Activated CD4-positive, alpha-beta T cell treated with anti-CD3 and anti-CD28 coated beads, Interleukin-2, amount 50 U/mL, for 4 hours (primary cell): ENCODE results near the gene CABLES2.

ENCODE experiments used
- DNase-seq, 2 experiments: peaks; one replicate each; pipeline ENCODE4 v3.0.0-alpha.2; 2020

The CABLES2 gene

DNA sequence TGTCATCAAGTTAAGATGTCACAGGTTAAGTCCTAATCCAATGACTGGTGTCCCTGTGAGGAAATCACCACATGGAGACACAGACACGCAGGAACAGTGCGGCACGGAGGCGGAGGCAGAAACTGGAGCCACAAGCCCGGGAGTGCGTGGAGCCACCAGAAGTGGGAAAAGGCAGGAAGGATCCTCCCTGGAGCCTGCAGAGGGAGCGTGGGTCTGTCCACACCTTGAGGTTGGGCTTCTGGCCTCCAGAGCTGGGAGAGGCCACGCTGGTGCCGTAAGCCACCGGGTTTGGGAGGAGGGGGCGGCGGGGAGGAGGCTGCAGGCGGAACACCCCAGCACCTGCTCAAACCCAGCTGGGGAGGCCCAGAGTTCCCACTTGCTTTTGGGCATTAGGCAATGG is 3.8 kb downstream of the CABLES2 start:
- no peak for DNase-seq

DNA sequence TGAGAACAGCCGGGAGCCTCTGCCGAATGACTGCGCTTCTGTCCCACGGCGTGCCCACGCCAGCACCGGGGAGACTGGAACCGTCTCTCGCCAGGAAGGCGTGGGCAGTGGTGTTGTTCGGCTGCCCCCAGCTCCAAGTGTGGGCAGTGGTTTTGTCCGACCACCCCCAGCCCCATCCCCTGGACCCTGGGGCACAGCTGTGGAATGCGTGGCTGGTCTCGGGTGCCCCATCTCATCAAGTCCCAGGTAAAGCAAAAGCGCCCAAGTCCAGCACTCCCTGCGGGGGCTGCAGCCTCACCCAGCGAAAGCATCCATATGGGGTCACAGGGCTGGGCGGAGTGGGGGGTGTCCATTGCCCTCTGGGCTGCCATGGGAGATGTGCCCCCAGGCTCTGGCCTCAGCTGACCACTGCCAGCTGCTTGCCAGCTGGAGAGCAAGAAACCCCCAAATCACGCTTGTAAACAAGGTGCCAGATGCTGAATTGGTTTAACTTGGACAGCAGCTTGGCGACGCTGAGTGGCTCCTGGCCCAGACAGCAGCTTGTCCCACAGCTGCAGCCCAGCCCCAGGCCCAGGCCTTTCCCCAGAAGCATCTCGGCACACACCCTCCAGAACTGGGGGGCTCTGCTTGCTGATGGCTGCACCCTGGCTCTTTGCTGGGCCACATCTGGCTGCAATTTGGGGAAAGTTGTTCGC is 4.5 kb downstream of the CABLES2 start:
- DNase-seq, result no peak

DNA sequence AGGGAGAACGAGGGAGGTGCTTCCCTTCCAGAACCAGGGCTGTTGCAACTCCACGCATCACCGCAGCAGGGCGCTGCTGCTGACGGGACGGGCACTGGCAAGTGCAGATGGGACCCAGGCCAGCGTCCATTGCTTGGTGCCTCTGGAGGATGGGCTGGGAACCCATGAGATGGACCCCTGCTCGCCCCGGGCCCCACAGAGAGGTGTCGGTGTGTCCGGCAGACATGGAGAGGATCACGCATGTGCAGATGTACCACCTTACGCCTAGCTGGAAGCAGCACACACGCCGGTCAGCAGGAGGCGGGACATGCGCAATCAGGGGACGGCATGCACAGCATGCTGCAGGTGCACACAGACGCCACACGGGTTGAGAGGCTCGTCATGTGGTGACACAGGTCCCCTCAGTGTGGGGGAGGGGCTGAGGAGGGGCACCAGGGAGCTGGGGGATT is 5.7 kb downstream of the CABLES2 start:
- DNase-seq, result no peak

DNA sequence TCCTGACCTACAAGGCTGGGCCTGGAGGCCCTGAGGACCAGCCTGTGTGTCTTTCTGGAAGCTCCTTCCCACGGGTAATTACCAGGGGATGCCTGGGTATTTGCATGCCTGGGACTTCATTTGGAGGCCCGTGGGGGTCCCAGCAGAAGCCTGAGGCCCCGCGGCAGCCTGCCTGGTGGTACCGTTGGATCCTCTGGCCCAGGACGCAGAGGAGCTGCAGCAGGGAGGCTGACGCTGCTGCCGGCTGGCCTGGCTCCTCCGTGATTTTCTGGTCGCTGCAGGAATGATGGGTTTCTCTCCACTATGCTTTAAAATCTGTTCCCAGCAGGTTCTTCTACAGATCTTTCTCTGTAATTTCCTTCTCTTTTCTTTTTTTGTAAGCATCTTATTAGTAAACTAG is 6.5 kb downstream of the CABLES2 start:
- DNase-seq, result no peak

- DNase-seq, result no peak
Observed at GRCh38 chr20:62400021-62400420, 7.1 kb downstream of the CABLES2 start.

DNA sequence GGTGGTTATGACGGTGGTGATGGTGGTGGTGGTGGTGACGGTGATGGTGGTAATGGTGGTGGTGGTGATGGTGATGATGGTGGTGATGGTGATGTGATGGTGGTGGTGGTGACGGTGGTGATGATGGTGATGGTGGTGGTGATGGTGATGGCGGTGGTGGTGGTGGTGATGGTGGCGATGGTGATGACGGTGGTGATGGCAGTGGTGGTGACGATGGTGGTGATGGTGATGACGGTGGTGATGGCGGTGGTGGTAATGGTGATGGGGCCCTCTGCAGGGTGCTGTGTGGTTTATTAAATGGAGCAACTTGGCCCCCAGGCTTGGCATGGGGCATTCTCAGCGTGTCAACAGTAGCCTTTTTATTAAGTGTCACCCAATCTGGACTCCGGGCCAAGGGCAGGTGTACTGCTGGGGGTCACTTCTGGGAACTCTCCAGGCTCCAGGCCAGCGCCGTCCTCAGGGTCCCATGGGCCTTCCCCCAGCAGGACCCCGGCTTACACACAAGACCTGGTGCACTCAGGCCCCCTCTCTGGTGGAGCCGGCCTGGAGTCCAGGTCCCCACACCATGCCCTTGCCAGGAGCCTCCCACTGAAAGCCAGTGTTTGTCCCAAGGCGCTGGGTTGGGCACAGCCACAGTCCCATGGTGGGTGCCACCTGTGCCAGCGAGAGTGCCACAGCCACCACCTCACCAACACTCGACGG is 8.8 kb downstream of the CABLES2 start:
- DNase-seq, result no peak

- no peak for DNase-seq
Observed at GRCh38 chr20:62396367-62397239, 10.5 kb downstream of the CABLES2 start.

DNA sequence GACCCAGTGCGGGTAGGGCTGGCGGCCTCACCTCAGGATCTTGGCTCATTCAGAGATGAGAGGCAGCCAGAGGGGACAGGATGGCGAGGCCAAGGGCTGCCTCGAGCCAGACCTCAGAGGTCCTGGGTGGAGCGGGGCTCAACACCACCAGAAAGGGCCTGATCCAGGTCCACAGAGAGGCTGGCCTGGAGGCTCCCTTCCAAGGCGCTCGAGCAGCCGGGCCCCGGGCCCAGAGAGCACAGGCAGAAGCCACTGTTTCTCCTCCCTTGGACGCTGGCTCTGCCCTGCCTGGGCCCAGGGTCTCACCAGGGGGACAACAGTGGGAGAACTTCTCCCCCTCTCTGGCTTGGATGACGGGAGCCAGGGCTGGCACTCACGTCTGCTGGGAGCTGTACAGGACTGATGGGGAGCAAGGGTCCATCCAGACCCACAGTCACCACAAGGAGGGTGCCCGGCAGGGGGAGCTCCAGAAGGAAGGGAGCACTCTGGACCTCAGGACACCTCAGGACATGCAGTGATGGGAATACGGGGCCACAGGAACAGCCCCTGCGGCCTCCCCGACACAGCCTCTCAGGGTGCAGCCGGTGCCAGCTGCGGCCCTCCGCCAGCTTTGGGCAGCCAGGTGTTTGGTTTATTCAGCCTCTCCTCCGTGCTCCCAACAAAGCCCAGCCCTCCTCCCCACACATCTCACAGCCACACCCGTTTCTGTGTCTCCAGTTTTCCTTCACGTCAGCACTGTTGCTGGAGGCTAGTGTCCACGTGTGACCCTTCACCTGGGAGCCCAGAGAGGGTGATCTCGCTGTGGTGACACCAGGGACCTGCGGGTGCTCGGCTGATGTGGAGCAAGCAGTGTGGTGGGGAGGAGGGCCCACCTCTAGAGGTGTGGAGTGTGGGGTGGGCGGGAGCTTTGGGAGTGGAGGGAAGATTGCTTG is 11.5 kb downstream of the CABLES2 start:
- DNase-seq, result no peak

- no peak for DNase-seq
Observed at GRCh38 chr20:62394248-62395245, 12.5 kb downstream of the CABLES2 start.

- no peak for DNase-seq
Observed at GRCh38 chr20:62393830-62394229, 13.3 kb downstream of the CABLES2 start.

- no peak for DNase-seq
Observed at GRCh38 chr20:62393335-62393665, 13.8 kb downstream of the CABLES2 start.

- no peak for DNase-seq
Observed at GRCh38 chr20:62392621-62393334, 14.3 kb downstream of the CABLES2 start.

DNA sequence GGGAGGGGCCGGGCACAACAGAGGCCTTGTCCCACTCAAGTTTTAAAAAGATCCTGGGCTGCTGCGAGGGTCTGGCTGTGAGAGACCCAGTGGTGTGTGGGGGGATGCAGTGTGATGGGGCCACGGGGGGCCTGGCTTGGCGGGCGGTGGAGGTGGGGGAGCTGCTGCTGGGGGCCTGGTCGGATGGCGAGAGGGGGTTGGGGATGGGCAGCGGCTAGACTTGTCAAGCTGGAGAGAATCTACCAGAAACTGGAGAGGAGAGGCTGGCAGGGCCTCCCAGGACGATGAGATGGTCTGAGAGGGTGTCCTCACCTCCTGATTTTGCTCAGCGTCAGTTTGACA is 15.0 kb downstream of the CABLES2 start:
- DNase-seq, result no peak

- DNase-seq, result no peak
Observed at GRCh38 chr20:62391165-62392076, 15.7 kb downstream of the CABLES2 start.

GRCh38 chr20:62390317-62391164 is 16.5 kb downstream of the CABLES2 start:
- DNase-seq, result no peak

- DNase-seq, result no peak
Observed at GRCh38 chr20:62389601-62390087, 17.4 kb downstream of the CABLES2 start.

DNA sequence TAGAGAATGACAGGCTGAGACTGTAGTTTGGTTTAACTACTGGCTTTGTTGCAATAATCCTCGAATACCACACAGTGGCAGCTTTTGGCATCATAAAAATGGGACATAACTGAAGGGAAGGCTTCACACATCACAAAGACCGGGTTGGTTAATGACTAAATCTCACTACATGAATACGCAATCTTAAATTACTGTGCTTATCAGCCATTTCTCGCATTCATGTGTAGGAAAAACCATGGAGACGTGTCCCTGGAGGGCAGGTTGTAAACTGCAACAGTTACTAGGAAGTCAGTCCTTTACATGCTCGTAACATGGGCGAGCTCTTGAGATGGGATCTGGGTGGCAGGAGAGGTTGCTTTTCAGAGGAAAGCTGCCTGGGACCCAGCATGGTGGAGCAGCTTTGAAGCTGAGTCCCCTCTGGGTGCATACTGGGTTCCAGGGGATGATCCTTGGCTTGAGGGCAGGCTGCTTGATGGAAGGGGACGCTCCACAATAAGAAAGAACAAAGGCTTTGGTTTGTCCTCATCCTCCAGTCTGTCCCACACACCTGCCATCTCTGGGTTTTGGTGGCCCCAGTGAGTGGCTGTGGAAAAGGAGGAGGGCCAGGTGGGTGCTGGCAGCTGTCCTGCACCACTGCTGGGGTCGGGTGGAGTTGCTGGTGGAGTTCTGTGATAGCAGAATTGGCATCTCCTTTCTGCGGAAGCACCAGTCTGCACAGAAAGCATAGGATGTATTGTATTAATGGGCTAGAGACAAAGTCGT is 18.1 kb downstream of the CABLES2 start:
- no peak for DNase-seq
